SK-N-MC (cell line): ENCODE measurements around the gene ARID1B.

Experiments used
- DNase-seq: peaks from one replicate; pipeline ENCODE4 v3.0.0-alpha.2; 2011; ENCODE audit warnings: low read depth, low spot score
- H3K27ac ChIP-seq: fragments of 200-600 bp; sonication (generic); 2 replicates; pipeline ENCODE4 v1.5.1; 2016; ENCODE audit warnings: mixed run types
- H3K36me3 ChIP-seq: fragments of 200-600 bp; sonication (generic); 2 replicates; pipeline ENCODE4 v1.6.1; 2017; ENCODE audit warnings: antibody characterized with exemption, low read length, mixed read lengths; ENCODE audit not compliant: insufficient read depth
- H3K4me3 ChIP-seq: fragments of 200-600 bp; sonication (generic); 2 replicates; pipeline ENCODE4 v1.5.1; 2016
- H3K9ac ChIP-seq: fragments of 200-600 bp; sonication (generic); 2 replicates; pipeline ENCODE4 v1.8.0; 2017; ENCODE audit warnings: mixed run types, mixed read lengths; ENCODE audit not compliant: insufficient read length
- H3K9me3 ChIP-seq: fragments of 200-600 bp; sonication (generic); 2 replicates; pipeline ENCODE4 v1.6.1; 2017; ENCODE audit warnings: low read depth, mild to moderate bottlenecking, antibody characterized with exemption, low read length, moderate library complexity, mixed read lengths
- EZH2 ChIP-seq: fragments of 200-600 bp; sonication (generic); IDR thresholded peaks from one replicate; pipeline ENCODE4 v1.6.1; 2017; ENCODE audit warnings: antibody characterized with exemption
- FOXP2 ChIP-seq: optimal IDR thresholded peaks from 2 replicates; pipeline ENCODE3; 2011; ENCODE audit warnings: mild to moderate bottlenecking, moderate library complexity; ENCODE audit not compliant: insufficient read depth; ENCODE audit errors: extremely low read length, control extremely low read depth
- POLR2AphosphoS5 ChIP-seq: IDR thresholded peaks from 2 replicates; pipeline ENCODE4 v1.6.1; 2012; ENCODE audit warnings: mild to moderate bottlenecking, low read depth, low read length, borderline replicate concordance

ARID1B gene

GRCh38 chr6:157117431-157118095 is 340.4 kb downstream of the ARID1B start:
- H3K36me3 ChIP-seq = peaks cover 15% of the 10 kb centered on the region; the same call in 1 of the 2 replicates
- DNase-seq = no peak

GRCh38 chr6:157119502-157120027 is 342.4 kb downstream of the ARID1B start:
- Histone ChIP-seq H3K36me3 (peaks cover 3% of the 10 kb centered on the region; the same call in 1 of the 2 replicates), H3K9ac (no peak overlapping the region), H3K27ac (no peak overlapping the region), H3K9me3 (no peaks in the 10 kb centered on the region), H3K4me3 (no peak overlapping the region)
- no peak for DNase-seq
- TF ChIP-seq EZH2 (no peak), POLR2AphosphoS5 (no peak), FOXP2 (no peak)

More at GRCh38 chr6:157117431-157118095, 340.4 kb downstream of the ARID1B start:
- no peak overlapping the region for H3K27ac ChIP-seq
- no peak overlapping the region for H3K4me3 ChIP-seq
- no peak for TF ChIP-seq EZH2
- TF ChIP-seq POLR2AphosphoS5 = no peak
- TF ChIP-seq FOXP2 = no peak
- H3K9ac ChIP-seq = no peak overlapping the region
- H3K9me3 ChIP-seq = no peaks in the 10 kb centered on the region

GRCh38 chr6:157120534-157121232 is 343.5 kb downstream of the ARID1B start:
- no peaks in the 10 kb centered on the region for H3K36me3 ChIP-seq
- H3K4me3 ChIP-seq = no peak overlapping the region
- no peak overlapping the region for H3K9ac ChIP-seq
- no peak overlapping the region for H3K27ac ChIP-seq
- H3K9me3 ChIP-seq = no peaks in the 10 kb centered on the region
- TF ChIP-seq POLR2AphosphoS5 = no peak
- no peak for TF ChIP-seq FOXP2
- TF ChIP-seq EZH2 = no peak
- no peak for DNase-seq

GRCh38 chr6:157121897-157122296 is 344.7 kb downstream of the ARID1B start:
- Histone ChIP-seq H3K36me3 (no peaks in the 10 kb centered on the region), H3K4me3 (no peak overlapping the region), H3K9me3 (no peaks in the 10 kb centered on the region), H3K9ac (no peak overlapping the region), H3K27ac (no peak overlapping the region)
- DNase-seq = no peak
- TF ChIP-seq EZH2 (no peak), POLR2AphosphoS5 (no peak), FOXP2 (no peak)

GRCh38 chr6:157123234-157123633 is 346.1 kb downstream of the ARID1B start:
- no peak overlapping the region for H3K27ac ChIP-seq
- no peaks in the 10 kb centered on the region for H3K36me3 ChIP-seq
- H3K9me3 ChIP-seq = no peaks in the 10 kb centered on the region
- H3K9ac ChIP-seq = no peak overlapping the region
- TF ChIP-seq EZH2 (no peak), POLR2AphosphoS5 (no peak), FOXP2 (no peak)
- no peak for DNase-seq
- no peak overlapping the region for H3K4me3 ChIP-seq

GRCh38 chr6:157124485-157125254 is 347.5 kb downstream of the ARID1B start:
- TF ChIP-seq EZH2 (no peak), FOXP2 (no peak), POLR2AphosphoS5 (no peak)
- no peak overlapping the region for H3K9ac ChIP-seq
- H3K27ac ChIP-seq = no peak overlapping the region
- no peaks in the 10 kb centered on the region for H3K9me3 ChIP-seq
- DNase-seq = no peak
- H3K36me3 ChIP-seq = no peaks in the 10 kb centered on the region
- H3K4me3 ChIP-seq = no peak overlapping the region

- DNase-seq = no peak
- TF ChIP-seq POLR2AphosphoS5 = no peak
- no peaks in the 10 kb centered on the region for H3K36me3 ChIP-seq
- H3K27ac ChIP-seq = no peak overlapping the region
- no peak overlapping the region for H3K4me3 ChIP-seq
- no peak overlapping the region for H3K9ac ChIP-seq
- no peaks in the 10 kb centered on the region for H3K9me3 ChIP-seq
These were observed 348.4 kb downstream of the ARID1B start for GRCh38 chr6:157125531-157125930.

GRCh38 chr6:157126183-157127098 is 349.3 kb downstream of the ARID1B start:
- H3K36me3 ChIP-seq = no peaks in the 10 kb centered on the region
- H3K27ac ChIP-seq = no peak overlapping the region
- no peak for TF ChIP-seq FOXP2
- no peak for DNase-seq
- H3K9me3 ChIP-seq = no peaks in the 10 kb centered on the region
- no peak overlapping the region for H3K9ac ChIP-seq
- H3K4me3 ChIP-seq = no peak overlapping the region
